SK-N-MC (cell line): ENCODE data around the gene MRPS18B.
"Not testable (repeated sequence)": the region's sequence is repeated elsewhere in the genome, so short reads cannot be mapped to it uniquely, and the experiment has no call there.

Experiments used
- EZH2 ChIP-seq: fragments of 200-600 bp; sonication (generic); IDR thresholded peaks from one replicate; pipeline ENCODE4 v1.6.1; 2017; ENCODE audit warnings: antibody characterized with exemption
- POLR2AphosphoS5 ChIP-seq: IDR thresholded peaks from 2 replicates; pipeline ENCODE4 v1.6.1; 2012; ENCODE audit warnings: mild to moderate bottlenecking, low read depth, low read length, borderline replicate concordance

GRCh38 chr6:30666300-30666699 lies 48.7 kb downstream of the MRPS18B start:
- TF ChIP-seq POLR2AphosphoS5, EZH2: not testable (repeated sequence)
